22Rv1 (cell line): ENCODE data around the gene CERS5.
"Not testable (repeated sequence)": the region's sequence is repeated elsewhere in the genome, so short reads cannot be mapped to it uniquely, and the experiment has no call there.

Source experiments
- ZFX ChIP-seq: fragments of 450-650 bp; IDR thresholded peaks from 2 replicates; pipeline ENCODE4 v1.6.1; 2017; ENCODE audit warnings: antibody characterized with exemption, borderline replicate concordance
- TF ChIP-seq, protein P1 (sequence below): fragments of 450-650 bp; IDR thresholded peaks from 2 replicates; pipeline ENCODE4 v1.5.1; 2017; ENCODE audit warnings: mild to moderate bottlenecking

DNA sequence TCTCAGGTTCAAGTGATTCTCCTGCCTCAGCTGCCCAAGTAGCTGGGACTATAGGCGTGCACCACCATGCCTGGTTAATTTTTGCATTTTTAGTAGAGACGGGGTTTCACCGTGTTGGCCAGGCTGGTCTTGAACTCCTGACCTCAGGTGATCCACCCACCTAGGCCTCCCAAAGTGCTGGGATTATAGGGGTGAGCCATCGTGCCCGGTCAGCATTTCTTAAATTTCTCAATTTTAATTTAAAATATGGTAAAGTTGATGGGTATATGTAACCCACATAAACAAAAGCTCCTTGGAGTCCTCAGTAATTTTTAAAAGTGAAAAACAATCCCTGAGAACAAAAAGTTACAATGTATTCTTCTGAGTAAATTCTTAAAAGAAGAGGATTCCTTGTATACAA is 12.2 kb downstream of the CERS5 start:
- TF ChIP-seq, protein P1, sequence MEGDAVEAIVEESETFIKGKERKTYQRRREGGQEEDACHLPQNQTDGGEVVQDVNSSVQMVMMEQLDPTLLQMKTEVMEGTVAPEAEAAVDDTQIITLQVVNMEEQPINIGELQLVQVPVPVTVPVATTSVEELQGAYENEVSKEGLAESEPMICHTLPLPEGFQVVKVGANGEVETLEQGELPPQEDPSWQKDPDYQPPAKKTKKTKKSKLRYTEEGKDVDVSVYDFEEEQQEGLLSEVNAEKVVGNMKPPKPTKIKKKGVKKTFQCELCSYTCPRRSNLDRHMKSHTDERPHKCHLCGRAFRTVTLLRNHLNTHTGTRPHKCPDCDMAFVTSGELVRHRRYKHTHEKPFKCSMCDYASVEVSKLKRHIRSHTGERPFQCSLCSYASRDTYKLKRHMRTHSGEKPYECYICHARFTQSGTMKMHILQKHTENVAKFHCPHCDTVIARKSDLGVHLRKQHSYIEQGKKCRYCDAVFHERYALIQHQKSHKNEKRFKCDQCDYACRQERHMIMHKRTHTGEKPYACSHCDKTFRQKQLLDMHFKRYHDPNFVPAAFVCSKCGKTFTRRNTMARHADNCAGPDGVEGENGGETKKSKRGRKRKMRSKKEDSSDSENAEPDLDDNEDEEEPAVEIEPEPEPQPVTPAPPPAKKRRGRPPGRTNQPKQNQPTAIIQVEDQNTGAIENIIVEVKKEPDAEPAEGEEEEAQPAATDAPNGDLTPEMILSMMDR, result not testable (repeated sequence)
- TF ChIP-seq ZFX, result not testable (repeated sequence)
